ENCODE measurements around the gene DTX2. TPM values are rescaled to one million over a fixed set of nuclear protein-coding genes. Genes with fewer than 3 reads are reported as not detected.
"Not testable (repeated sequence)": the region's sequence is repeated elsewhere in the genome, so short reads cannot be mapped to it uniquely, and the experiment has no call there.

The DTX2 gene
- total RNA-seq, 2 experiments from 2014 or later = 13.7 to 16.4 TPM

DNA sequence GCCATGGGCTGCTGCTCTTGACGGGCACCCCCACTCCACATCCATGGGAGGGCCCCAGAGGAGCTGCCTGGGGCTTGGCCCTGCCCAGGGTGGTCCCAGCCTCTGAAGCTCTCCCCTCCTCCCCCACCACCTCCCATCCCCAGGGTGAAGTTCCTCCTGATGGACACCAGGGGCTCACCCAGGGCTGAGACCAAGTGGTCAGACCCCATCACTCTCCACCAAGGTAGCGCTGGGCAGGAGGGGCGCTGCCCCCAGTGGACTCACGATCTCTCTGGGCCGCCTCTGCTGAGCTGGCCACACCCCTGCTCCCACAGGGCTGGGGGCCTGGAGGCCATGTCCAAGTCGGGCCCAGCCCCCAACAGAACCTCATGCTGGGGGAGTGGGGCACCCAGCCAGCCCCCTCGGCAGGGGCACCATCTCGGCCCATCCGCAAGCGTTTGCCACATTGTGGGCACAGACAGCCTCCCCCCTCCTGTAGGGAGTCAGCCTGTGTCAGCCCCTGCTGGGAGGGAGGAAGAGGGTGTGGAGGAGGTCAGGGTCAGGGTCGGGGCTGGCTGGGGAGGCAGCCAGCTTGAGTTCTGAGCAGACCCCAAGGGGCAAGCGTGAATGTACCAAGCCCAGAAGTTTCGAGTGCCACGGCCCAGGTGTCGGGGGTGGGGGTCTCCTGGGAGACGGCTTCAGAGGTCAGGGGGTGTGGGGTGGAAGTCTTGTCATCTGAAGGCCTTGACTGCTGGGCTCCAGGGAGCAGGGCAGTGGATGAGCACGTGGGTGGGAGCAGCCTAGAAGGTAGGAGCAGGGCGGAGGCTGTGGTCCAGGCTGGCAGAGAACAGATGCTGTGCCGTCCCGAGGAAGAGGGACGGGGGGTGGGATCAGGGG is 51.7 kb downstream of the DTX2 start:
- no peak for DNase-seq
- no peaks in the 10 kb centered on the region for H3K4me1 Mint-ChIP-seq
- no peak overlapping the region for H3K4me3 Mint-ChIP-seq
- no peaks in the 10 kb centered on the region for H3K27me3 Mint-ChIP-seq
- no peaks in the 10 kb centered on the region for H3K36me3 Mint-ChIP-seq
- no peaks in the 10 kb centered on the region for H3K9me3 Mint-ChIP-seq
- no peak overlapping the region for H3K27ac Mint-ChIP-seq

DNA sequence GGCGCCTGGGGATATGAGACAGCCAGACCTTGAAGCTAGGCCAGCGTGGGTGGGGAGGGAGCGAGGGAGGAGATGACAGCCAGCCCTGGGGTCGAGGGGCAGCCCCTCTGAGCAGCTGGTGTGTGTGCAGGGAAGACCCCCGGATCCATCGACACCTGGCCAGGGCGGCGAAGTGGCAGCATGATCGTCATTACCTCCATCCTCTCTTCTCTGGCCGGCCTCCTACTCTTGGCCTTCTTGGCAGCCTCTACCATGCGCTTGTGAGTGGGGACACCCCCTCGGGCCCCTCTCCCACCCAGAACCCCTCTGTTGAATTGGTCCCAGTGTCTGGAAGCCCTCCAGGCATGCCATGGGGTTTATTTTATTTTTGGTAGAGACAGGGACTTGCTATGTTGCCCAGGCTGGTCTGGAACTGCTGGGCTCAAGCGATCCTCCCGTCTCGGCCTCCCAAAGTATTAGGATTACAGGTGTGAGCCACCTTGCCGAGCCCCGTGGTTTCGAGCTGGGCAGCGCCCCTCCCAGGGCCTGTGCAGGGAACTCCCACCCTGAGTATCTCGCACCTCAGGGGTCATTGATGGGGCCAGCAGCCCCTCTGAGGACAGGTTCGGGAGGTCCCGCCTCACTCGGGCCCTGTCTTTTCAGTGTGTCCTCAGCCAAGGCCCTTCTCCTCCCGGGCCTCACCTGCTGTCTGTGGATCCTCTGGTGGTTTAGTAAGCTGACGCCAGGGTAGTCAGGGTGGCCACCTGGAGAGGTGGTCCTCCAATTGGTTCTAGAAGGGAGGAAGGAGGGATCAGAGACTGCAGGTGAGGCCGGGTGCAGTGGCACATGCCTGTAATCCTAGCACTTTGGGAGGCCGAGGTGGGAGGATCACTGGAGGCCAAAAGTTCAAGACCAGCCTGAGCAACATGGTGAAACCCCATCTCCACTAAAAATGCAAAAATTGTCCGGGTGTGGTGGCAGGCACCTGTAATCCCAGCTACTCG is 52.6 kb downstream of the DTX2 start:
- Mint-ChIP-seq H3K4me3 (no peak overlapping the region), H3K27me3 (no peaks in the 10 kb centered on the region), H3K9me3 (no peaks in the 10 kb centered on the region), H3K4me1 (no peaks in the 10 kb centered on the region), H3K36me3 (no peaks in the 10 kb centered on the region), H3K27ac (no peak overlapping the region)
- no peak for DNase-seq

DNA sequence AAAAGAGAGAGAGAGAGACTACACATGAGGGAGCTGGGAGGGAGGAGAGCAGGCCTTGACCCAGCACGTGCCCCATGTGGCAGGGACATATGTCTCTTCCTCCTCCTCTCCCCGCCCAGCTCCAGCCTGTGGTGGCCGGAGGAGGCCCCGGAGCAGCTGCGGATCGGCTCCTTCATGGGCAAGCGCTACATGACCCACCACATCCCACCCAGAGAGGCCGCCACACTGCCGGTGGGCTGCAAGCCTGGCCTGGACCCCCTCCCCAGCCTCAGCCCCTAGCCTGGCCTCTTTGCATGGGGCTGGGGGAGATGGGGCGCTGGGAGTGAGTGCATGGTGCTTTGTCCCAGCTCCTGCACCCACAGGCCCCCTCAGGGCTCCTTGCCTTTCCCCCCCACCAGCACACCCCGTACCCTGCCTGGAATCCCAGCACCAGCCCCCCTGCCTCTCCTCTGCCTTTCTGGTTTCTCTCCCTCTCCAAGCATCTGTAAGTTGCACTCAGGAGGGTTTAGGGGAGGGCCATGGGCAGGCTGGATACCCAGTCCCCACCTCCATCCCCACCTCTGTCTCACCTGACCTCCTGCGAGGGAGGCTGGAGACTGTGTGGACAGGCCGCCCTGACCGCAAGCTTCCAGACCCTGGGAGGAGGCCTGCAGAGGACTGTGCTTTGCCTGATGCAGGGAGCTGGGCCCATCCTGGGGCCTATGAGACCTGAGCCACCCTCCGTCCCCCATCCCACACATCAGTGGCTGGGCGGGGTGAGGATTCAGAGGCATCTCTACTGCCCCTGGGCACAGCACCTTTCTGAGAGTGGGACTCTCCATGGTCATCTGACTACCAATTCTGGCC is 53.6 kb downstream of the DTX2 start:
- H3K27ac Mint-ChIP-seq = no peak overlapping the region
- no peak overlapping the region for H3K4me3 Mint-ChIP-seq
- H3K4me1 Mint-ChIP-seq = no peaks in the 10 kb centered on the region
- DNase-seq = no peak
- H3K9me3 Mint-ChIP-seq = no peaks in the 10 kb centered on the region
- H3K36me3 Mint-ChIP-seq = no peaks in the 10 kb centered on the region
- no peaks in the 10 kb centered on the region for H3K27me3 Mint-ChIP-seq

DNA sequence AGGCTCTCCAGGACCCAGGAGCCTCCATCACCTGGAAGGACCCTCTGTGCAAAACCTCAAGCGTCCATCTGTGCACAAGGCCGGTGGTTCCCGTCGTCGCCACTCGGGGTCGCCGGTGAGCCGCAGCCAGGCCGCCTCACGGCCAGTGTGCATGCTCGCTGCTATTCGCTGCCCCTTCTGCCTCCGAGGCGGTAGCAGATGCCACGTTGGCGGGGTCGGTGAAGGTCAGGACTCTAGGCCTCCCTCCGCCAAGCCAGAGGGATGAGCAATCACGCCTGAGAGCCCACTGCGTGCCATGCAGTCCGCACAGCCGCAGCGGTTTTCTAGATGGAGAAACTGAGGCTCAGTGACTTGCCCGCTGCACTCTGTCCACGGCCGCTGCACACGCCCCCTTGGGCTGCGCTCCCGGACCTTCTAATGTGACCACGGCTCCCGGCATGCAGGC is 54.5 kb downstream of the DTX2 start:
- Mint-ChIP-seq H3K9me3 (no peaks in the 10 kb centered on the region), H3K27me3 (no peaks in the 10 kb centered on the region), H3K4me1 (no peaks in the 10 kb centered on the region), H3K4me3 (no peak overlapping the region), H3K27ac (no peak overlapping the region), H3K36me3 (no peaks in the 10 kb centered on the region)
- peak; percentile 52 for DNase-seq

DNA sequence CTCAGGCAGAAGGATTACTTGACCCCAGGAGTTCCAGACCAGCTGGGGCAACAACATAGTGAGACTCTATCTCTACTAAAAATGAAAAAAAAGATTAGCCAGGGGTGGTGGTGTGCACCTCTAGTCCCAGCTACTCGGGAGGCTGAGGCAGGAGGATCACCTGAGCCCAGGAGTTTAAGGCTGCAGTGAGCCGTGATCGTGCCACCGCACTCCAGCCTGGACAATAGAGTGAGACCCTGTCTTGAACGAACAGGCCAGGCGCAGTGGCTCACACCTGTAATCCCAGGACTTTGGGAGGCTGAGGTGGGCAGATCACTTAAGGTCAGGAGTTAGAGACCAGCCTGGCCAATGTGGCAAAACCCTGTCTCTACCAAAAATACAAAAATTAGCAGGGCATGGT is 55.4 kb downstream of the DTX2 start:
- H3K9me3 Mint-ChIP-seq, H3K4me3 Mint-ChIP-seq, H3K27me3 Mint-ChIP-seq, H3K27ac Mint-ChIP-seq, H3K36me3 Mint-ChIP-seq, DNase-seq, H3K4me1 Mint-ChIP-seq: not testable (repeated sequence)

DNA sequence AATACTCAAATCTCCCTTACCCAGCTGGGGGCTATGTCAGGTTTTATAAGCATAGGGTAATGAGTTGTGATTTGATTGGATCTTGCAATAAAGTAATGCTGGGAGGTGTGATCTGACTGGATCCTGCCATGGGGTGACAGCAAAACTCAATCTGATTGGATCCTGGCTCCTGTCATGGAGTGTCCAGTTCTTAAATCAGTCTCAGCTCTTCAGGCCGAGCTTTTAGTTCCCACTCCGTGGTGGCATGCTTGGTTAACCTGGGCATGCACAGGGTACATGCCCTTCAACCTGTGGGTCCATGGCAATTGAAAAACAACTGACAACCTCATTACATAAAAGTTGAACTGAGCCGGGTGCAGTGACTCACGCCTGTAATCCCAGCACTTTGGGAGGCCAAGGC is 64.7 kb downstream of the DTX2 start:
- H3K36me3 Mint-ChIP-seq, H3K9me3 Mint-ChIP-seq, H3K27me3 Mint-ChIP-seq: not testable (repeated sequence)

DNA sequence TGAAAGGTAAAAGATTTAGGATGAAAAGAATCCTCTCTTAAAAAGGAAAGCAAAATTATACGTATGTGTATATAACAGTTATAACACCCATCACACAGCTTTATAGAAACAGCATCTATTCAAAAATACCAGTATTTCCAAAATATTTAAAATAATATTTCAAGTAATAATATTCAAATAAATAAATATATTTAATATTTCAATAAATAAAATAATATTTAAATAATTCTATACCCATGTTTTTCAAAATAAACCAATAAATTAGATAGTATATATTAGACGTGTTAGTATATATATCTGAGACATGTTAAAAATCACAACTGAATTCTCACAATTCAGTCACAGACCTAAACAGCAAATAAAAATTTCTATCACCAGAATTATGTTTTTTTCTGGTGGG is 70.1 kb downstream of the DTX2 start:
- not testable (repeated sequence) for H3K27ac Mint-ChIP-seq, H3K9me3 Mint-ChIP-seq, H3K4me3 Mint-ChIP-seq, DNase-seq, H3K4me1 Mint-ChIP-seq, H3K27me3 Mint-ChIP-seq, H3K36me3 Mint-ChIP-seq

More for the DNA sequence above, 64.7 kb downstream of the DTX2 start:
- not testable (repeated sequence) for H3K27ac Mint-ChIP-seq, DNase-seq, H3K4me1 Mint-ChIP-seq, H3K4me3 Mint-ChIP-seq

DNA sequence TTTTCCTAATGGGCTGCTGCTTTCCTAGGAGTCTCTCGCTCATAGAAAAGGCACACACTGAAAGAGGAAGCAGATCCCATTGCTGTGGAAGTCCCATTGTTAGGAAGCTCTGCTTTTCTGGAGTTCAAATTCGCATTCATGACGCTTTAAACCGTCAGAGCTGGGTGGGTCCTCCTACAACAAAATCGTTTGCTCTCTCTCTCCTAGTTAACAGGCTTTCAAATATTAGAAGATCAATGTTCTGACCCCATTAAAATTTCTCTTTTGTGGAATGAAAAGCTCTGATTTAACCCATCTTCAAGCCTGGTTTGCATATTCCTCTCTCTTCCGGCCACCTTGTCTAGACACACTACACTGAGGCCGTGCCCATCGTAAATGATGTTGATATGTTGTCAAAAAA is 81.7 kb downstream of the DTX2 start, which contains the start of gene SPDYE16:
Gene SPDYE16 (minus strand): TSS at position 101 of the 400 bp plus-strand sequence. CDS start 1,838 bp downstream, outside the sequence.
- not testable (repeated sequence) for H3K36me3 Mint-ChIP-seq, H3K9me3 Mint-ChIP-seq, H3K4me3 Mint-ChIP-seq, H3K4me1 Mint-ChIP-seq, H3K27ac Mint-ChIP-seq, DNase-seq, H3K27me3 Mint-ChIP-seq

DNA sequence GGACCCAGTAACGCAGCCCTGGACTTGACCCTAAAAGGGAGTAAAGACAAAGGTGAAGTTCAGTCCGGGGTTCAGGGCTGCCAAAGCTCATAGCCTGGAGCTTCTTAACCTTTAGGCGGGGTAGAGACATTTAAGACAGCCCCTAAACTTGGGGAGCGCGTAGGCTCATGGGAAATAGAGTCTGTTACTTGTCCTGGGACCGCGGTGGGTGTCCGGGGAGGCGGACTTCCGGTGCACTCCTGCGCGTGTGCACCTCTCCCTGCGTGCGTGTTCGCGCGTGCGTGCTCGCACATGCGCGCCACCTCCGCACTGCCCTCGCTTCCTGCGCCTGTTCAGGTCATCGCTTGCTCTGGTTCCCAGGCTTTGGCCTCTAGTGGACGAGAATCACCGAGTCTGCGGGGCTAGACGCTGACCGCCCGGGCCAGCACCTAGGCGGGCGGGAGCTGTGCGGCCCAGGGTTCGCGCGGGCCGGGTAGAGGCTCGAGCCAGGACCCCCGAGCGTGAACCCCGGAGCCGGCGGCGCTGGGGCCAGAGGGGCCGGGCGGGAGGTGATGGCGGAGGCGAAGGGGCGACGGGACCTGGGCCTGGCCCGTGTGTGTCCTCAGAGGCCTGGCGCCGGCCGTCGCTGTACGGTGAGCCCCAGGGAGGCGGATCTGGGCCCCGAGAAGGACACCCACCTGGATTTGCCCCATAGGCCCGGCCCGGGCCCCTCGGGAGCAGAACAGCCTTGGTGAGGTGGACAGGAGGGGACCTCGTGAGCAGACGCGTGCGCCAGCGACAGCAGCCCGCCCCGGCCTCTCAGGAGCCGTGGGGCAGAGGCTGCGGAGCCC is 87.7 kb downstream of the DTX2 start:
- Mint-ChIP-seq H3K27ac (peak overlapping the region; percentile 89), H3K4me1 (peaks cover 13% of the 10 kb centered on the region), H3K4me3 (peak overlapping the region; percentile 96), H3K36me3 (peaks cover 15% of the 10 kb centered on the region)
- H3K27me3 Mint-ChIP-seq, H3K9me3 Mint-ChIP-seq: not testable (repeated sequence)
- peak; percentile 87 for DNase-seq

DNA sequence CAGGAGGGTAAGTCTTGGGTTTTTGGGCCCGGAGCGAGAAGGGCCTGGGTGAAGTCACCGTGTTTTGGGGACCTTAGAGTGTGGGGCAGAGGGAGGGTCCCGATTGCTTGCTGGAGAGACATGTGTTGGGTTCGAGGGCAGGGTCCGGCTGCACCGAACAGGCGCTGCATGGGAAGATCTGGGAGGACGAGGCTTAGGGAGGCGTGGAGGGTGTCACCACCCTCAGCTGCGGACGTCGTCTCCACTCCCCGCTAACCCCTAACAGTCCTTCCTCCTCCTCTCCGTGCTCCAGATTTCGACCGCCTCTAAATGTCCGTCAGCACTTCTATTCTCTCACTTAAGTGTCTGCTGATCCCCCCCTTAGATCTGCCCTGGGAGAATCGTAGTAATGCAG is 88.3 kb downstream of the DTX2 start:
- peaks cover 14% of the 10 kb centered on the region for H3K4me1 Mint-ChIP-seq
- peaks cover 16% of the 10 kb centered on the region for H3K36me3 Mint-ChIP-seq
- H3K4me3 Mint-ChIP-seq = peak overlapping the region; percentile 96
- H3K27me3 Mint-ChIP-seq, H3K9me3 Mint-ChIP-seq, DNase-seq: not testable (repeated sequence)
- peak overlapping the region; percentile 89 for H3K27ac Mint-ChIP-seq

DNA sequence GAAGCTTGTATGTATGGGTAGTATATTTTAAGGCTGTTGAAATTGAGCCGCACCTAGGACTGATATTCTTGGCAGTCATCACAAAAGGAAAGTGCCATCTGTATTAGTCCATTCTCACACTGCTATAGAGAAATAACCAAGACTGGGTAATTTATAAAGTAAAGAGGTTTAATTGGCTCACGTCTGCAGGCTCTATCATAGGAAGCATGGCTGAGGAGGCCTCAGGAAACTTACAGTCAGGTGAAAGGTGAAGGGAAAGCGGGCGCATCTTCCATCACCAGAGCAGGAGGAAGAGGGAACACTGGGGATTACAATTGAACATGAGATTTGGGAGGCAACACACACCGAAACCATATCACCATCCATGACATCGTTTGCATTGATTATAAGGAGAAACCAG is 90.5 kb downstream of the DTX2 start:
- DNase-seq, H3K9me3 Mint-ChIP-seq, H3K4me3 Mint-ChIP-seq, H3K27ac Mint-ChIP-seq, H3K27me3 Mint-ChIP-seq: not testable (repeated sequence)
- peaks cover 22% of the 10 kb centered on the region for H3K4me1 Mint-ChIP-seq
- peaks cover 24% of the 10 kb centered on the region for H3K36me3 Mint-ChIP-seq
